Measurements from ENCODE around the gene TACR3.

DNA sequence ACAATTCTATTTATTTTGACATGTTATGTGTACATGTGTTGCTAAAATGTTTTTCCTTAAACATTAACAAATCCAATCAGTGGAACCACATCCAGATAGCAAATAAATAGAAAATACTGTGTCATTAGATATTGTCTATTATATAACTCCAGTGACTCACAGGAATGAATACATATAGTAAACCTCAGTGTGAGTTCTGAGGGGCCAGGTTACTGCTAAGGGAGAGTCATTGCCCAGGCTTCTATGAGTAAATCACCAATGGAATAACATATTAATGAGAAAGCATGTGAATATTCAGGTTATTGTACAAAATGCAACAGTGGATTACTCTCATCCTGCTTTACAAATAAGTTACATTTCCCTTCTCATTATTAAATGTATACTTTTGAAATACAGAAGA lies 27.2 kb downstream of the TACR3 start:
- TF ChIP-seq, protein P1, sequence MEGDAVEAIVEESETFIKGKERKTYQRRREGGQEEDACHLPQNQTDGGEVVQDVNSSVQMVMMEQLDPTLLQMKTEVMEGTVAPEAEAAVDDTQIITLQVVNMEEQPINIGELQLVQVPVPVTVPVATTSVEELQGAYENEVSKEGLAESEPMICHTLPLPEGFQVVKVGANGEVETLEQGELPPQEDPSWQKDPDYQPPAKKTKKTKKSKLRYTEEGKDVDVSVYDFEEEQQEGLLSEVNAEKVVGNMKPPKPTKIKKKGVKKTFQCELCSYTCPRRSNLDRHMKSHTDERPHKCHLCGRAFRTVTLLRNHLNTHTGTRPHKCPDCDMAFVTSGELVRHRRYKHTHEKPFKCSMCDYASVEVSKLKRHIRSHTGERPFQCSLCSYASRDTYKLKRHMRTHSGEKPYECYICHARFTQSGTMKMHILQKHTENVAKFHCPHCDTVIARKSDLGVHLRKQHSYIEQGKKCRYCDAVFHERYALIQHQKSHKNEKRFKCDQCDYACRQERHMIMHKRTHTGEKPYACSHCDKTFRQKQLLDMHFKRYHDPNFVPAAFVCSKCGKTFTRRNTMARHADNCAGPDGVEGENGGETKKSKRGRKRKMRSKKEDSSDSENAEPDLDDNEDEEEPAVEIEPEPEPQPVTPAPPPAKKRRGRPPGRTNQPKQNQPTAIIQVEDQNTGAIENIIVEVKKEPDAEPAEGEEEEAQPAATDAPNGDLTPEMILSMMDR (IDR thresholded peaks at IDR 0.05) = no peak
- TF ChIP-seq POLR2A (IDR thresholded peaks at IDR 0.05; ENCODE audit: low read depth) (no peak), POLR2AphosphoS5 (IDR thresholded peaks at IDR 0.05) (no peak), EP300 (IDR thresholded peaks at IDR 0.05) (no peak)

All from esophagus muscularis mucosa (tissue), 4 donors.